PC-3 (cell line): ENCODE measurements around the gene OR4M1.
"Not testable (repeated sequence)": the region's sequence is repeated elsewhere in the genome, so short reads cannot be mapped to it uniquely, and the experiment has no call there.

Experiments
- CTCF ChIP-seq: fragments of 300-600 bp; sonication (generic); conservative IDR thresholded peaks from 2 replicates; pipeline ENCODE4 v1.5.1; 2017; ENCODE audit warnings: antibody characterized with exemption, low read depth, mild to moderate bottlenecking, low read length
- EZH2phosphoT487 ChIP-seq: fragments of 300-600 bp; sonication (generic); IDR thresholded peaks from 2 replicates; pipeline ENCODE4 v1.6.1; 2018; ENCODE audit warnings: mild to moderate bottlenecking, antibody characterized with exemption, low read length, borderline replicate concordance

- not testable (repeated sequence) for TF ChIP-seq EZH2phosphoT487, CTCF
These were observed 47.7 kb downstream of the OR4M1 start for GRCh38 chr14:19821016-19821415.
